Calu3 (cell line): ENCODE measurements around the gene SHLD1. TPM values are rescaled to one million over a fixed set of nuclear protein-coding genes. Genes with fewer than 3 reads are reported as not detected.

Experiments used
- BruUV-seq: library from RNA; stranded (reverse); fragments of 400-500 nt; replicated peaks from 2 replicates; lab custom pipeline; 2021; lab: Mats Ljungman, UMichigan
- CTCF ChIA-PET: fragments of 300-600 bp; sonication (Branson Sonifier 250); formaldehyde crosslinking; loops from one replicate; lab custom pipeline; 2022; ENCODE audit warnings: antibody characterized with exemption; lab: Charles Lee
- DNase-seq: peaks from one replicate; pipeline ENCODE4 v3.0.0; 2022
- H3K27ac Mint-ChIP-seq: one replicate; pipeline ENCODE4 v1.8.0; 2022; ENCODE audit warnings: mixed read lengths; ENCODE audit not compliant: unreplicated experiment
- H3K27me3 Mint-ChIP-seq: one replicate; pipeline ENCODE4 v1.8.0; 2022; ENCODE audit warnings: mixed read lengths; ENCODE audit not compliant: unreplicated experiment
- H3K36me3 Mint-ChIP-seq: one replicate; pipeline ENCODE4 v1.8.0; 2022; ENCODE audit warnings: mild to moderate bottlenecking, moderate library complexity, mixed read lengths; ENCODE audit not compliant: insufficient read depth, unreplicated experiment
- H3K4me1 Mint-ChIP-seq: one replicate; pipeline ENCODE4 v1.8.0; 2022; ENCODE audit warnings: mild to moderate bottlenecking, low read depth, mixed read lengths; ENCODE audit not compliant: unreplicated experiment
- H3K4me3 Mint-ChIP-seq: one replicate; pipeline ENCODE4 v1.8.0; 2022; ENCODE audit warnings: mild to moderate bottlenecking, low read depth, moderate library complexity, mixed read lengths; ENCODE audit not compliant: unreplicated experiment
- H3K9me3 Mint-ChIP-seq: one replicate; pipeline ENCODE4 v1.8.0; 2022; ENCODE audit warnings: low read depth, mixed read lengths; ENCODE audit not compliant: unreplicated experiment
- CTCF ChIP-seq: fragments of 200-600 bp; IDR thresholded peaks from one replicate; pipeline ENCODE4 v1.8.0; 2022; ENCODE audit warnings: antibody characterized with exemption; ENCODE audit not compliant: unreplicated experiment
- intact Hi-C: fragments of 100-400 bp; cut with micrococcal nuclease; formaldehyde crosslinking; loops from one replicate; pipeline ENCODE4 v1.10.0; 2022; ENCODE audit not compliant: unreplicated experiment
- total RNA-seq: library from RNA; stranded (reverse); gene quantifications from 2 replicates; pipeline ENCODE4 v1.2.3, GENCODE V29; 2022

Gene SHLD1
- total RNA-seq, 1 experiment from 2014 or later: 1.3 TPM

- TF ChIP-seq CTCF: no peak
- DNase-seq: no peak
- Mint-ChIP-seq H3K27me3 (no peaks in the 10 kb centered on the region), H3K9me3 (no peaks in the 10 kb centered on the region), H3K36me3 (no peaks in the 10 kb centered on the region), H3K4me3 (no peak overlapping the region), H3K4me1 (no peaks in the 10 kb centered on the region), H3K27ac (no peak overlapping the region)
- intact Hi-C loops: no loop called here
- no TSS peak for BruUV-seq
- CTCF ChIA-PET: no interaction called here
Observed at GRCh38 chr20:5706797-5707196, 43.4 kb upstream of the SHLD1 start.

GRCh38 chr20:5710551-5710950, 39.6 kb upstream of the SHLD1 start:
- no peaks in the 10 kb centered on the region for H3K36me3 Mint-ChIP-seq
- no peak overlapping the region for H3K27ac Mint-ChIP-seq
- H3K9me3 Mint-ChIP-seq: peaks cover 2% of the 10 kb centered on the region
- no peak overlapping the region for H3K4me3 Mint-ChIP-seq
- no peak for DNase-seq
- peaks cover 9% of the 10 kb centered on the region for H3K27me3 Mint-ChIP-seq
- no TSS peak for BruUV-seq
- H3K4me1 Mint-ChIP-seq: peaks cover 9% of the 10 kb centered on the region
- CTCF ChIA-PET: no interaction called here
- TF ChIP-seq CTCF: no peak
- intact Hi-C loops: no loop called here

DNA sequence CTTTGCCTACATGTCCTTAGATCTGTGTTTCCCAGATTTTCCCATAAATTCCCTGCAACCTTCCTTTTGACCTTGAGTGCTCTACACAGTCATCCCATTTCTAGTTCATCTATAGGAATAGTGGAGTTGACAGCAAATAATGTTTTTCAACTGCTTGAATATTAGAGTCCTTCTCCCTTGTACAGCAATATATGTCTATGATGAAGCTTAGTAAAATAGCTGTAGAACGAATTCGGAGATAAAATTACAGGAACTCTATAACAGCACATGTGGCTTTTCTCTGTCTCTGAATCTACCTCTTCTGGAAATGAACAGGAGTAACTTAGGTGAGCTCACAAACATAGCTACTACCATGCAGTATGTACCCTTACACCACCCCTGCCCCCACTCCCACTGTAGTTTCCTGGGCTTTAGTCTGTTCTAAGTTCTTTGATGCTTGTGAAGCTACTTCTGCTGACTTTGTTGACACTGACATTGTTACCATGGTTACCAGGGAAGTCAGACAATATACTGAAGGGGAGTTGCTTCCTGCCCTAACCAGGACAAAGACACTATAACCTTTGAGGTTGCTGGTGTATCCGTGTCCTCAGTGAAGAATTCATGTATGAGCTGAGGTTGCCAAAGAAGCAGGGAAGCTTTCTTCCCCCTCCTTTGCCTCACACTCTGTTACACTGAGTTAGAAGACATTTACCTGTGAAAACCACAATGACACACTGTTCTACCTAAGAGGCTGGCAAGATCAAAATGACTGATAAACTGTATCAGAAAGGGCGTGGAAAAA, 35.8 kb upstream of the SHLD1 start:
- H3K4me3 Mint-ChIP-seq: no peak overlapping the region
- peaks cover 9% of the 10 kb centered on the region for H3K4me1 Mint-ChIP-seq
- no TSS peak for BruUV-seq
- intact Hi-C loops: no loop called here
- peak; percentile 16 for DNase-seq
- peaks cover 2% of the 10 kb centered on the region for H3K9me3 Mint-ChIP-seq
- H3K27me3 Mint-ChIP-seq: peaks cover 16% of the 10 kb centered on the region
- TF ChIP-seq CTCF: no peak
- H3K27ac Mint-ChIP-seq: peak overlapping the region; percentile 5
- no peaks in the 10 kb centered on the region for H3K36me3 Mint-ChIP-seq
- CTCF ChIA-PET: no interaction called here

DNA sequence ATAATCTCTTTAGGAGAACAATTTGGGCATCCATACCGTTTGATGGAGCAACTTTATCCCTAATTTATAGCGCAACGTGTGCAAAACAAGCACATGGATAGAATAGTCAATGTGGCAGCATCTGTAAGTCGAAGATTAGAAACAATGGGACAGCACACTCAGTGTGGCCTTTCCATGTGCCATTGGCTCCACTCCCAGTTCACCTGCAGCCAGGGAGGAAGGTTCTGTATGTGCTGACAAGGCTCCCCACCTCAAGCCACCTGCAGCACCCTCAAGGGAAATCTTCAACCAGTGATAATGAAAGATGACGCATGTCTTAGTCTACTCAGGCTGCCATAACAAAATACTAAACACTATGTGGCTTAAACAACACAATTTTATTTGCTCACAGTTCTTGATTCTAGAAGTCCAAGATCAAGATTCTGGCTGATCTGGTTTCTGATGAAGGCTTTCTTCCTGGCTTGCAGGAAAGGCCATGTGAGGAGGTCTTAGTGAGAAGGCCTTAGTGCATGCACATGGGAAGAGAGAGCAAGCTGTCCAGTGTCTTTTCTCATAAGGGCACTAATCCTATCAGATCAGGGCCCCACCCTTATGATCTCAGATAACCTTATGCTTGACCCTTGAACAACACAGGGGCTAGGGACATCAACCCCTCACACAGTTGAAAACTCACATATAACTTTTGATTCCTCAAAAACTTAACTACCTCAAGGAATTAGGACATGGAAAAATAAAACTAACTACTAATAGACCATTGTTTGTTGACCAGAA, 34.9 kb upstream of the SHLD1 start:
- H3K9me3 Mint-ChIP-seq: peaks cover 2% of the 10 kb centered on the region
- TF ChIP-seq CTCF: no peak
- no peak overlapping the region for H3K27ac Mint-ChIP-seq
- no peak for DNase-seq
- peaks cover 20% of the 10 kb centered on the region for H3K27me3 Mint-ChIP-seq
- no peaks in the 10 kb centered on the region for H3K36me3 Mint-ChIP-seq
- BruUV-seq: no TSS peak
- CTCF ChIA-PET: no interaction called here
- peaks cover 9% of the 10 kb centered on the region for H3K4me1 Mint-ChIP-seq
- intact Hi-C loops: no loop called here
- H3K4me3 Mint-ChIP-seq: no peak overlapping the region
